Keratinocyte (primary cell): Measurements from ENCODE around the gene IRAK2. TPM values are rescaled to one million over a fixed set of nuclear protein-coding genes. Genes with fewer than 3 reads are reported as not detected.
A peak's percentile ranks its signal among the peaks of the same experiment; 100 is the strongest.

Experiments used
- DNase-seq: peaks from one replicate; pipeline ENCODE4 v3.0.0-alpha.2; 2011; ENCODE audit warnings: low read depth, missing footprints, low spot score
- FAIRE-seq: peaks from 2 replicates; lab custom pipeline; 2011; peaks lifted over from hg19 to GRCh38; lab: Jason Lieb, UNC
- H2AFZ ChIP-seq: 2 replicates; pipeline ENCODE4 v1.6.0; 2012; ENCODE audit warnings: low read length, control low read depth, inconsistent platforms; ENCODE audit not compliant: control insufficient read depth
- H3K27ac ChIP-seq: 2 replicates; pipeline ENCODE4 v1.5.1; 2011; ENCODE audit warnings: low read length; ENCODE audit not compliant: control insufficient read depth, insufficient read depth
- H3K27me3 ChIP-seq: 3 replicates; pipeline ENCODE4 v1.6.0; 2011; ENCODE audit warnings: low read length; ENCODE audit not compliant: control insufficient read depth, insufficient read depth; ENCODE audit errors: extremely low read depth
- H3K36me3 ChIP-seq, 2 experiments: 2 replicates in 1 of 2; 3 replicates in 1 of 2; pipeline ENCODE4 v1.5.1; 2011; ENCODE audit warnings: low read length in 2 of 2, mild to moderate bottlenecking in 1 of 2; ENCODE audit not compliant: control insufficient read depth in 2 of 2, insufficient read depth in 2 of 2; ENCODE audit errors: extremely low read depth in 1 of 2
- H3K4me1 ChIP-seq: 3 replicates; pipeline ENCODE4 v1.5.1; 2011; ENCODE audit warnings: low read length; ENCODE audit not compliant: control insufficient read depth, insufficient read depth; ENCODE audit errors: extremely low read depth
- H3K4me2 ChIP-seq: 3 replicates; pipeline ENCODE4 v1.6.0; 2011; ENCODE audit warnings: low read depth, low read length; ENCODE audit not compliant: control insufficient read depth, insufficient read depth; ENCODE audit errors: extremely low read depth
- H3K4me3 ChIP-seq, 3 experiments: fragments of 200-600 bp in 1 of 3; sonication (generic) in 1 of 3; 2 replicates in 2 of 3; 3 replicates in 1 of 3; pipeline ENCODE4 v1.5.1; 2011 to 2016; ENCODE audit warnings: low read length in 3 of 3, mild to moderate bottlenecking in 3 of 3, control low read depth in 2 of 3, inconsistent platforms in 1 of 3, low read depth in 1 of 3, mixed read lengths in 1 of 3, mixed run types in 1 of 3, moderate library complexity in 1 of 3; ENCODE audit not compliant: control insufficient read depth in 2 of 3, insufficient read depth in 2 of 3; ENCODE audit errors: extremely low read depth in 1 of 3
- H3K79me2 ChIP-seq: 2 replicates; pipeline ENCODE4 v1.6.0; 2012; ENCODE audit warnings: low read length; ENCODE audit not compliant: control insufficient read depth, insufficient read depth
- H3K9ac ChIP-seq: 3 replicates; pipeline ENCODE4 v1.6.0; 2011; ENCODE audit warnings: low read length; ENCODE audit not compliant: control insufficient read depth, insufficient read depth; ENCODE audit errors: extremely low read depth
- H3K9me1 ChIP-seq: 3 replicates; pipeline ENCODE4 v1.6.0; 2011; ENCODE audit warnings: low read length; ENCODE audit not compliant: control insufficient read depth, insufficient read depth; ENCODE audit errors: extremely low read depth
- H3K9me3 ChIP-seq: 2 replicates; pipeline ENCODE4 v1.5.1; 2012; ENCODE audit warnings: low read depth, low read length; ENCODE audit not compliant: control insufficient read depth
- H4K20me1 ChIP-seq: 3 replicates; pipeline ENCODE4 v1.6.0; 2011; ENCODE audit warnings: low read length; ENCODE audit not compliant: control insufficient read depth, insufficient read depth; ENCODE audit errors: extremely low read depth
- EZH2 ChIP-seq: IDR thresholded peaks from one replicate; pipeline ENCODE4 v1.6.1; 2012; ENCODE audit warnings: inconsistent platforms, mild to moderate bottlenecking, low read length, moderate library complexity
- dilution Hi-C: fragments of 300-500 bp; cut with MboI; formaldehyde crosslinking; loops from one replicate; pipeline ENCODE4 v1.7.0; 2020; ENCODE audit warnings: low sequenced_read_pairs; ENCODE audit not compliant: extremely low pct_ligation_motif_present
- polyA plus RNA-seq, 5 experiments: library from polyadenylated mRNA; depleted of rRNA in 3 of 5; stranded (reverse) in 3 of 5; stranded (forward) in 1 of 5; unstranded in 1 of 5; fragments of >200 nt; gene quantifications; 1 replicate in 1 of 5; 2 replicates in 3 of 5; 3 replicates in 1 of 5; pipeline versions ENCODE4 v1.2.1 to v1.2.3, GENCODE V29; 2011 to 2012; ENCODE audit warnings: missing spikeins in 2 of 5, low read depth in 1 of 5, low replicate concordance in 1 of 5
- TF ChIP-seq, protein P1 (sequence below), 3 experiments: IDR thresholded peaks in 1 of 3; conservative IDR thresholded peaks in 1 of 3; optimal IDR thresholded peaks in 1 of 3; 2 replicates in 2 of 3; 3 replicates in 1 of 3; pipeline versions ENCODE3 to v1.5.1; 2011; ENCODE audit warnings: low read length in 3 of 3, mild to moderate bottlenecking in 3 of 3, moderate library complexity in 2 of 3, control low read depth in 1 of 3, inconsistent platforms in 1 of 3; ENCODE audit not compliant: insufficient read depth in 2 of 3; ENCODE audit errors: extremely low read depth in 1 of 3

IRAK2 gene
- polyA plus RNA-seq, 1 donor (not counting 4 experiments of a cell fraction or from before 2014, with no cell fraction given), result 3.5 TPM

DNA sequence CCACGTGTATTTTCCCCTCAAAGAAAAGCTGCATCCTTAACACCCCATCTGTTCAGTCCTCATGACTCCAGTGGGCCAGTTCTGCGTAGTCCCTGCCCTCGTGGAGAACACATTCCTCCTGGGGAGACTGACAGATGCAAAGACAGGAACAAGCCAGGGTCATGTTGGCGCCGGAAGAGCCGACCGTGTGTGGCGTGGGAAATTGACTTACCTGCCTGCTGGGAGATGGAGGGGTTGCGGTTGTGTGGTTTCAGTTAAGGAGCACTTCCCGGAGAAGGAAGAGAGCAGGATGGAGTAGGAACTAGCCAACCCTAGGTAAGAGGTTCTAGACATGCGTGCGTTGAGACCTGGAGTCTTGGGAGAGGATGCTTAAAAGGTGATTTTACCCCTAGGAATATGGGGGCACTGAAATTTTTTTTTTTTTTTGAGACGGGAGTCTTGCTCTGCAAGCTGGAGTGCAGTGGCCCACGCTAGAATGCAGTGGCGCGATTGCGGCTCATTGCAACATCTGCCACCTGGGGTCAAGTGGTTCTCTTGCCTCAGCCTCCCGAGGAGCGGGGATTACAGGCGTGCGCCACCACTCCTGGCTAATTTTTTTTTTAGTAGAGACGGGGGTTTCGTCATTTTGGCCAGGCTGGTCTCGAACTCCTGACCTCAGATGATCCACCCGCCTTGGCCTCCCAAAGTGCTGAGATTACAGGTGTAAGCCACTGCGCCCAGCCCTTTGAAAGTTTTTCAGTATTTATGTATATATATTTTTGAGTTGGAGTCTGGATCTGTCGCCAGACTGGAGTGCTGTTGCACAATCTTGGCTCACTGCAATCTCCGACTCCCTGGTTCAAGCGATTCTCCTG is 21.8 kb upstream of the IRAK2 start:
- Histone ChIP-seq H3K4me1 (peaks cover 22% of the 10 kb centered on the region), H3K9me1 (no peaks in the 10 kb centered on the region), H2AFZ (no peak overlapping the region), H3K27ac (peak overlapping the region; percentile 80), H3K9ac (peak overlapping the region; percentile 85), H3K27me3 (no peaks in the 10 kb centered on the region), H3K79me2 (peaks cover 53% of the 10 kb centered on the region), H3K36me3 (peaks cover 0 to 5% of the 10 kb centered on the region in 2 experiments), H3K9me3 (no peaks in the 10 kb centered on the region), H3K4me3 (peak overlapping the region; percentile 75 to 90 (median 81)), H3K4me2 (peak overlapping the region; percentile 62), H4K20me1 (peaks cover 2% of the 10 kb centered on the region)
- DNase-seq (no peak), FAIRE-seq (no peak)
- TF ChIP-seq, protein P1, sequence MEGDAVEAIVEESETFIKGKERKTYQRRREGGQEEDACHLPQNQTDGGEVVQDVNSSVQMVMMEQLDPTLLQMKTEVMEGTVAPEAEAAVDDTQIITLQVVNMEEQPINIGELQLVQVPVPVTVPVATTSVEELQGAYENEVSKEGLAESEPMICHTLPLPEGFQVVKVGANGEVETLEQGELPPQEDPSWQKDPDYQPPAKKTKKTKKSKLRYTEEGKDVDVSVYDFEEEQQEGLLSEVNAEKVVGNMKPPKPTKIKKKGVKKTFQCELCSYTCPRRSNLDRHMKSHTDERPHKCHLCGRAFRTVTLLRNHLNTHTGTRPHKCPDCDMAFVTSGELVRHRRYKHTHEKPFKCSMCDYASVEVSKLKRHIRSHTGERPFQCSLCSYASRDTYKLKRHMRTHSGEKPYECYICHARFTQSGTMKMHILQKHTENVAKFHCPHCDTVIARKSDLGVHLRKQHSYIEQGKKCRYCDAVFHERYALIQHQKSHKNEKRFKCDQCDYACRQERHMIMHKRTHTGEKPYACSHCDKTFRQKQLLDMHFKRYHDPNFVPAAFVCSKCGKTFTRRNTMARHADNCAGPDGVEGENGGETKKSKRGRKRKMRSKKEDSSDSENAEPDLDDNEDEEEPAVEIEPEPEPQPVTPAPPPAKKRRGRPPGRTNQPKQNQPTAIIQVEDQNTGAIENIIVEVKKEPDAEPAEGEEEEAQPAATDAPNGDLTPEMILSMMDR (optimal IDR thresholded peaks at IDR 0.05 in 1 of 3, IDR thresholded peaks at IDR 0.05 in 1 of 3, conservative IDR thresholded peaks at IDR 0.05 in 1 of 3; ENCODE audit: extremely low read depth in 1 of 3, insufficient read depth in 2 of 3, low read length in 3 of 3), result no peak
- dilution Hi-C loops, result no loop called here

DNA sequence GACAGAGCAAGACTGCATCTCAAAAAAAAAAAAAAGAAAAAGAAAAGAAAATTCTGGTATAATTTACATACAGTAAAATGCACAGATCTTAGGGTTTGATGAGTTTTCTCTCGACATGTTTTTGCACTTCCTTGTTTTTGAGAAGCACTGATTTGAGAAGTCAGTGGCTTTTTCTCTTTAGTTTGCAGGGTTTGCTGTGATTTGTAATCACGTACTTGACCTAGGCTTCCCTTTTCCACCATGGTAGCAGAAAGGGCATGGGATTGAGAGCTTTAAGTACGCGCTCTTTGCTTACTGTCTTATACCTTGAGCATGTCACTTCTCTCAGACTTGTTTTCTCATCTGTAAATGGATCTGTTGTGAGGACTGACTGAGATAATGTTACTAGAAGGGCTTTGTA is 19.0 kb upstream of the IRAK2 start:
- Histone ChIP-seq H3K9ac (no peak overlapping the region), H3K4me3 (no peak overlapping the region), H4K20me1 (peaks cover 2% of the 10 kb centered on the region), H3K27ac (no peak overlapping the region), H3K4me2 (no peak overlapping the region), H3K4me1 (peaks cover 22% of the 10 kb centered on the region), H3K9me3 (no peaks in the 10 kb centered on the region), H3K27me3 (no peaks in the 10 kb centered on the region), H2AFZ (no peak overlapping the region), H3K36me3 (peaks cover 0 to 17% of the 10 kb centered on the region in 2 experiments), H3K9me1 (no peaks in the 10 kb centered on the region), H3K79me2 (peaks cover 62% of the 10 kb centered on the region)
- dilution Hi-C loops, result no loop called here
- DNase-seq (no peak), FAIRE-seq (no peak)
- TF ChIP-seq, protein P1 (optimal IDR thresholded peaks at IDR 0.05 in 1 of 3, IDR thresholded peaks at IDR 0.05 in 1 of 3, conservative IDR thresholded peaks at IDR 0.05 in 1 of 3; ENCODE audit: extremely low read depth in 1 of 3, insufficient read depth in 2 of 3, low read length in 3 of 3), result no peak
- no peak for TF ChIP-seq EZH2
